Measurements from ENCODE around the gene B4GALNT1. TPM values are rescaled to one million over a fixed set of nuclear protein-coding genes. Genes with fewer than 3 reads are reported as not detected.

B4GALNT1 gene
- total and polyA plus RNA-seq, 9 of the 15 experiments (the other 6 are each of a cell fraction or from before 2014, with no cell fraction given) = 1.0 to 32.2 (median 9.8) TPM

DNA sequence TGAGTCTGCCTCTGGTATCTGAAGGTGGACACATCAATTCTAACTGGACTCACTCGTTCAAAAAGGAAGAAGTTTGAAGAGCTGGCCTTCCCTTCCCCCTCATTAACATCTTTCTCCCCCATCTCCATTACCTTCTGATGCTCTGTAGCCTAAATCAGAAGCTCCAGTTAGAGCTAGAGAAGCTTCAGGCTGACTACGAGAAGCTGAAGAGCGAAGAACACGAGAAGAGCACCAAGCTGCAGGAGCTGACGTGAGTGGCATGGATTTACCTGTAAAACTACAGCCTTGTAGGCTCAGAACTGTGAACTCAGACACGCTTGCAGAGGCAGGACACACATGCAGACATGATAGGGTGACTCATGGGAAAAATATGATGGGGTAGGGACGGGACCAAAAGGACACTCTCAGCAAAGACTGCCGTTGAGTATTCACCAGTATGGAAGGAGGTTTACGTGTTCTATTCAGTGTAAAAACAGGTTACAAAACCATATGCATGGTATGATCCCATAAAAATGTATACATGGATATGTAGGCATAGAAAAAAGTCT lies 56.3 kb downstream of the B4GALNT1 start:
- in situ Hi-C loops (cut with MboI) (no loop called here), intact Hi-C loops (cut with micrococcal nuclease) (no loop called here)
- no TSS peak for BruUV-seq (replicated peaks)
- H3K9me1 ChIP-seq (ENCODE audit: control insufficient read depth, insufficient read depth, low read length) = peaks cover 7% of the 10 kb centered on the region
- H3K36me3 ChIP-seq (ENCODE audit: control insufficient read depth, insufficient read depth, low read length) = peaks cover 85% of the 10 kb centered on the region
- no peaks in the 10 kb centered on the region for H4K20me1 ChIP-seq (replicated peaks; ENCODE audit: control insufficient read depth, insufficient read depth, low read length)
- H3K79me2 ChIP-seq (ENCODE audit: control insufficient read depth, insufficient read depth, low read length) = no peaks in the 10 kb centered on the region
- no peak for ATAC-seq
- TF ChIP-seq, protein P1, sequence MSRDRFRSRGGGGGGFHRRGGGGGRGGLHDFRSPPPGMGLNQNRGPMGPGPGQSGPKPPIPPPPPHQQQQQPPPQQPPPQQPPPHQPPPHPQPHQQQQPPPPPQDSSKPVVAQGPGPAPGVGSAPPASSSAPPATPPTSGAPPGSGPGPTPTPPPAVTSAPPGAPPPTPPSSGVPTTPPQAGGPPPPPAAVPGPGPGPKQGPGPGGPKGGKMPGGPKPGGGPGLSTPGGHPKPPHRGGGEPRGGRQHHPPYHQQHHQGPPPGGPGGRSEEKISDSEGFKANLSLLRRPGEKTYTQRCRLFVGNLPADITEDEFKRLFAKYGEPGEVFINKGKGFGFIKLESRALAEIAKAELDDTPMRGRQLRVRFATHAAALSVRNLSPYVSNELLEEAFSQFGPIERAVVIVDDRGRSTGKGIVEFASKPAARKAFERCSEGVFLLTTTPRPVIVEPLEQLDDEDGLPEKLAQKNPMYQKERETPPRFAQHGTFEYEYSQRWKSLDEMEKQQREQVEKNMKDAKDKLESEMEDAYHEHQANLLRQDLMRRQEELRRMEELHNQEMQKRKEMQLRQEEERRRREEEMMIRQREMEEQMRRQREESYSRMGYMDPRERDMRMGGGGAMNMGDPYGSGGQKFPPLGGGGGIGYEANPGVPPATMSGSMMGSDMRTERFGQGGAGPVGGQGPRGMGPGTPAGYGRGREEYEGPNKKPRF (IDR thresholded peaks at IDR 0.05; ENCODE audit: low read depth, low read length) = no peak
- TF ChIP-seq WHSC1 (IDR thresholded peaks at IDR 0.05; ENCODE audit: low read length) (no peak), KLF1 (tag; IDR thresholded peaks at IDR 0.05) (no peak), HNRNPK (IDR thresholded peaks at IDR 0.05; ENCODE audit: low read depth, low read length, poor library complexity, severe bottlenecking) (no peak), PURB (CRISPR knock-in tag; IDR thresholded peaks at IDR 0.05; ENCODE audit: low read depth) (no peak), MXI1 (IDR thresholded peaks at IDR 0.05; ENCODE audit: low read depth, low read length) (no peak), CAMTA2 (CRISPR knock-in tag; conservative IDR thresholded peaks at IDR 0.05) (no peak), MYNN (IDR thresholded peaks at IDR 0.05) (no peak), MYNN (CRISPR knock-in tag; IDR thresholded peaks at IDR 0.05) (no peak), TCF7 (IDR thresholded peaks at IDR 0.05; ENCODE audit: borderline replicate concordance) (no peak), SMARCE1 (IDR thresholded peaks at IDR 0.05) (no peak), ZNF780A (CRISPR knock-in tag; IDR thresholded peaks at IDR 0.05) (no peak), ZBTB8A (IDR thresholded peaks at IDR 0.05; ENCODE audit: partially characterized antibody) (no peak), PTTG1 (tag; IDR thresholded peaks at IDR 0.05; ENCODE audit: low read depth) (no peak), ELF1 (tag; IDR thresholded peaks at IDR 0.05) (no peak), KLF13 (tag; IDR thresholded peaks at IDR 0.05; ENCODE audit: borderline replicate concordance, low read depth) (no peak), POU5F1 (IDR thresholded peaks at IDR 0.05; ENCODE audit: borderline replicate concordance, low read depth, low read length, partially characterized antibody) (no peak), ZNF644 (tag; IDR thresholded peaks at IDR 0.05; ENCODE audit: low read depth) (no peak), GATA2 (CRISPR knock-in tag; IDR thresholded peaks at IDR 0.05) (no peak), CREB1 (IDR thresholded peaks at IDR 0.05) (no peak), CREB1 (CRISPR knock-in tag; IDR thresholded peaks at IDR 0.05) (no peak)
- TF ChIP-seq, protein P2, sequence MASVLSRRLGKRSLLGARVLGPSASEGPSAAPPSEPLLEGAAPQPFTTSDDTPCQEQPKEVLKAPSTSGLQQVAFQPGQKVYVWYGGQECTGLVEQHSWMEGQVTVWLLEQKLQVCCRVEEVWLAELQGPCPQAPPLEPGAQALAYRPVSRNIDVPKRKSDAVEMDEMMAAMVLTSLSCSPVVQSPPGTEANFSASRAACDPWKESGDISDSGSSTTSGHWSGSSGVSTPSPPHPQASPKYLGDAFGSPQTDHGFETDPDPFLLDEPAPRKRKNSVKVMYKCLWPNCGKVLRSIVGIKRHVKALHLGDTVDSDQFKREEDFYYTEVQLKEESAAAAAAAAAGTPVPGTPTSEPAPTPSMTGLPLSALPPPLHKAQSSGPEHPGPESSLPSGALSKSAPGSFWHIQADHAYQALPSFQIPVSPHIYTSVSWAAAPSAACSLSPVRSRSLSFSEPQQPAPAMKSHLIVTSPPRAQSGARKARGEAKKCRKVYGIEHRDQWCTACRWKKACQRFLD (CRISPR knock-in tag; IDR thresholded peaks at IDR 0.05) = no peak
- no peaks in the 10 kb centered on the region for H3K9me3 ChIP-seq (replicated peaks; ENCODE audit: control insufficient read depth, insufficient read depth, low read depth, low read length)
- H3K27ac ChIP-seq (ENCODE audit: extremely low read depth, low read depth, low read length) = no peak overlapping the region
- H3K4me1 ChIP-seq (replicated peaks in 1 of 2; ENCODE audit: control insufficient read depth in 2 of 2, insufficient read depth in 2 of 2, low read length in 2 of 2) = no peaks in the 10 kb centered on the region
- H3K4me2 ChIP-seq (ENCODE audit: insufficient read depth, low read length) = no peak overlapping the region
- H3K27me3 ChIP-seq (ENCODE audit: control insufficient read depth in 2 of 2, insufficient read depth in 2 of 2, low read length in 2 of 2) = no peaks in the 10 kb centered on the region
- 72% methylated on average over 9 of the region's 9 CpGs for WGBS (ENCODE audit: insufficient coverage, low coverage, missing lambda C conversion rate)
- no peak overlapping the region for H2AFZ ChIP-seq (ENCODE audit: low read depth, low read length)
- no peak overlapping the region for H3K4me3 ChIP-seq
- ChIA-PET CTCF (ENCODE audit: low intra/inter-chr PET ratio) (no interaction called here), POLR2A (interaction anchor here (1.4 kb wide), 1 partner anchor 31 kb away, joined by 5 read pairs; no protein-coding TSS in a partner anchor)
- no peak for DNase-seq (ENCODE audit: extremely low read depth in 1 of 4, low spot score in 3 of 4)
- peak overlapping the region in 1 of 2 experiments; percentile 12; a peak in 1 of 4 replicates for H3K9ac ChIP-seq (ENCODE audit: insufficient read depth in 1 of 2, low read depth in 2 of 2, low read length in 2 of 2)
- FAIRE-seq = no peak
